Gastroesophageal sphincter (tissue), 4 donors: Measurements from ENCODE around the gene KCND2. TPM values are rescaled to one million over a fixed set of nuclear protein-coding genes. Genes with fewer than 3 reads are reported as not detected.

ENCODE experiments used
- ATAC-seq: fragments of 150-250 bp; one replicate; pipeline ENCODE4 v1.9.1; 2016; ENCODE audit warnings: mild to moderate bottlenecking, moderate library complexity
- H3K27ac ChIP-seq, 4 donors: fragments of 200-600 bp; sonication (generic) in 3 of 4; 1 replicate in 3 of 4; 2 replicates in 1 of 4; pipeline ENCODE4 v1.5.1; 2016 to 2019
- H3K27me3 ChIP-seq: fragments of 200-600 bp; sonication (generic); one replicate; pipeline ENCODE4 v1.5.1; 2019
- H3K36me3 ChIP-seq, 2 donors: fragments of 200-600 bp; sonication (generic); one replicate each; pipeline ENCODE4 v1.5.1; 2019; ENCODE audit warnings: control low read depth in 1 of 2
- H3K4me1 ChIP-seq, 3 donors: fragments of 200-600 bp; sonication (generic); 1 replicate in 2 of 3; 2 replicates in 1 of 3; pipeline ENCODE4 v1.5.1; 2016 to 2019; ENCODE audit warnings: control low read depth in 2 of 3
- H3K4me3 ChIP-seq, 2 donors: fragments of 200-600 bp; sonication (generic); one replicate each; pipeline ENCODE4 v1.5.1; 2019; ENCODE audit warnings: mild to moderate bottlenecking in 1 of 2, moderate library complexity in 1 of 2
- H3K9me3 ChIP-seq, 3 donors: fragments of 200-600 bp; sonication (generic); one replicate each; pipeline ENCODE4 v1.5.1; 2017 to 2019; ENCODE audit warnings: control low read depth in 2 of 3
- CTCF ChIP-seq, 4 experiments: fragments of 200-600 bp in 2 of 4; fragments of 450-650 bp in 2 of 4; sonication (generic) in 1 of 4; IDR thresholded peaks; one replicate each; pipeline ENCODE4 v1.5.1; 2017 to 2019; ENCODE audit warnings: antibody characterized with exemption in 4 of 4, mild to moderate bottlenecking in 2 of 4, moderate library complexity in 2 of 4
- EP300 ChIP-seq: sonication (generic); formaldehyde crosslinking; IDR thresholded peaks from one replicate; pipeline ENCODE4 v1.6.1; 2017; ENCODE audit warnings: antibody characterized with exemption, mild to moderate bottlenecking
- POLR2A ChIP-seq, 2 donors: fragments of 450-650 bp; IDR thresholded peaks; one replicate each; pipeline ENCODE4 v1.6.1; 2017; ENCODE audit warnings: antibody characterized with exemption in 2 of 2, mild to moderate bottlenecking in 2 of 2, moderate library complexity in 1 of 2
- POLR2AphosphoS5 ChIP-seq: sonication (generic); formaldehyde crosslinking; IDR thresholded peaks from one replicate; pipeline ENCODE4 v1.6.1; 2017; ENCODE audit warnings: antibody characterized with exemption
- WGBS, 2 donors: methylation state at CpG; one replicate each; pipeline ENCODE4 v1.1.5; 2018; ENCODE audit warnings: low coverage in 1 of 2; 5-methylcytosine and 5-hydroxymethylcytosine counted together
- total RNA-seq, 4 donors: library from RNA; depleted of rRNA; stranded (reverse); fragments of >200 nt; gene quantifications; one replicate each; pipeline ENCODE4 v1.1.0, GENCODE V29; 2016

The KCND2 gene
- total RNA-seq, 4 donors from 2014 or later: 0.40 to 0.93 (median 0.66) TPM

GRCh38 chr7:120402801-120403200 lies 129.8 kb downstream of the KCND2 start:
- no peaks in the 10 kb centered on the region for H3K9me3 ChIP-seq
- TF ChIP-seq CTCF (IDR thresholded peaks at IDR 0.05) (no peak), EP300 (no peak), POLR2A (IDR thresholded peaks at IDR 0.05) (no peak), POLR2AphosphoS5 (no peak)
- WGBS, 2 donors: 0 to 5% methylated on average over 1 of the region's 1 CpG

GRCh38 chr7:120404042-120404441 lies 131.1 kb downstream of the KCND2 start:
- no peak for ATAC-seq
- Histone ChIP-seq H3K27me3 (no peaks in the 10 kb centered on the region), H3K36me3 (no peaks in the 10 kb centered on the region), H3K27ac (no peak overlapping the region), H3K4me1 (no peaks in the 10 kb centered on the region), H3K4me3 (no peak overlapping the region), H3K9me3 (no peaks in the 10 kb centered on the region)
- 83 to 93% methylated on average over 1 of the region's 1 CpG for WGBS, 2 donors
- TF ChIP-seq CTCF (IDR thresholded peaks at IDR 0.05): no peak
- no peak for TF ChIP-seq POLR2A (IDR thresholded peaks at IDR 0.05)
- TF ChIP-seq POLR2AphosphoS5: no peak
- TF ChIP-seq EP300: no peak

More at GRCh38 chr7:120402801-120403200, 129.8 kb downstream of the KCND2 start:
- H3K4me3 ChIP-seq: no peak overlapping the region
- H3K27ac ChIP-seq: no peak overlapping the region
- H3K27me3 ChIP-seq: no peaks in the 10 kb centered on the region
- H3K4me1 ChIP-seq: no peaks in the 10 kb centered on the region
- no peaks in the 10 kb centered on the region for H3K36me3 ChIP-seq
- ATAC-seq: no peak

GRCh38 chr7:120405652-120406051 lies 132.7 kb downstream of the KCND2 start:
- Histone ChIP-seq H3K9me3 (no peaks in the 10 kb centered on the region), H3K36me3 (no peaks in the 10 kb centered on the region), H3K27me3 (no peaks in the 10 kb centered on the region), H3K4me1 (no peaks in the 10 kb centered on the region), H3K27ac (no peak overlapping the region), H3K4me3 (no peak overlapping the region)
- TF ChIP-seq POLR2A (IDR thresholded peaks at IDR 0.05): no peak
- no peak for TF ChIP-seq EP300
- TF ChIP-seq CTCF (IDR thresholded peaks at IDR 0.05): no peak
- no peak for ATAC-seq

GRCh38 chr7:120407010-120407409 lies 134.0 kb downstream of the KCND2 start:
- 87 to 93% methylated on average over 5 of the region's 5 CpGs for WGBS, 2 donors
- no peaks in the 10 kb centered on the region for H3K4me1 ChIP-seq
- H3K27ac ChIP-seq: no peak overlapping the region
- H3K36me3 ChIP-seq: no peaks in the 10 kb centered on the region
- no peak overlapping the region for H3K4me3 ChIP-seq
- ATAC-seq: no peak
- no peaks in the 10 kb centered on the region for H3K9me3 ChIP-seq
- TF ChIP-seq POLR2AphosphoS5: no peak
- no peak for TF ChIP-seq CTCF (IDR thresholded peaks at IDR 0.05)
- TF ChIP-seq POLR2A (IDR thresholded peaks at IDR 0.05): no peak
- TF ChIP-seq EP300: no peak
- H3K27me3 ChIP-seq: no peaks in the 10 kb centered on the region

- whole genome bisulfite sequencing, 2 donors: 52 to 74% methylated on average over 2 of the region's 2 CpGs
These were observed 139.4 kb downstream of the KCND2 start for GRCh38 chr7:120412139-120413050.

More at GRCh38 chr7:120412139-120413050, 139.4 kb downstream of the KCND2 start:
- H3K4me3 ChIP-seq: no peak overlapping the region
- no peaks in the 10 kb centered on the region for H3K4me1 ChIP-seq
- no peak overlapping the region for H3K27ac ChIP-seq
- no peaks in the 10 kb centered on the region for H3K9me3 ChIP-seq
- H3K36me3 ChIP-seq: no peaks in the 10 kb centered on the region
- TF ChIP-seq CTCF (IDR thresholded peaks at IDR 0.05) (no peak), POLR2AphosphoS5 (no peak), POLR2A (IDR thresholded peaks at IDR 0.05) (no peak), EP300 (no peak)
- ATAC-seq: no peak
- no peaks in the 10 kb centered on the region for H3K27me3 ChIP-seq
